GM12892 (cell line): ENCODE results near the gene UPP1.

ENCODE experiments used
- POLR2A ChIP-seq: IDR thresholded peaks from 2 replicates; pipeline ENCODE4 v1.6.1; 2011; ENCODE audit warnings: low read depth, low read length, control low read depth
- TAF1 ChIP-seq: IDR thresholded peaks from 2 replicates; pipeline ENCODE4 v1.6.1; 2011; ENCODE audit warnings: low read depth, mild to moderate bottlenecking, control low read depth, low read length, borderline replicate concordance

GRCh38 chr7:48101968-48102367, 12.9 kb downstream of the UPP1 start:
- TF ChIP-seq POLR2A (no peak), TAF1 (no peak)
